ENCODE measurements around the gene OR2A5.

Gene OR2A5

GRCh38 chr7:144085978-144086377 is 37.2 kb downstream of the OR2A5 start, which contains the start of gene OR2A12:
Gene OR2A12, plus strand, starts transcription at chr7:144086278. Its CDS starts 8,830 bp downstream, at chr7:144095108.
- TF ChIP-seq, protein P1, sequence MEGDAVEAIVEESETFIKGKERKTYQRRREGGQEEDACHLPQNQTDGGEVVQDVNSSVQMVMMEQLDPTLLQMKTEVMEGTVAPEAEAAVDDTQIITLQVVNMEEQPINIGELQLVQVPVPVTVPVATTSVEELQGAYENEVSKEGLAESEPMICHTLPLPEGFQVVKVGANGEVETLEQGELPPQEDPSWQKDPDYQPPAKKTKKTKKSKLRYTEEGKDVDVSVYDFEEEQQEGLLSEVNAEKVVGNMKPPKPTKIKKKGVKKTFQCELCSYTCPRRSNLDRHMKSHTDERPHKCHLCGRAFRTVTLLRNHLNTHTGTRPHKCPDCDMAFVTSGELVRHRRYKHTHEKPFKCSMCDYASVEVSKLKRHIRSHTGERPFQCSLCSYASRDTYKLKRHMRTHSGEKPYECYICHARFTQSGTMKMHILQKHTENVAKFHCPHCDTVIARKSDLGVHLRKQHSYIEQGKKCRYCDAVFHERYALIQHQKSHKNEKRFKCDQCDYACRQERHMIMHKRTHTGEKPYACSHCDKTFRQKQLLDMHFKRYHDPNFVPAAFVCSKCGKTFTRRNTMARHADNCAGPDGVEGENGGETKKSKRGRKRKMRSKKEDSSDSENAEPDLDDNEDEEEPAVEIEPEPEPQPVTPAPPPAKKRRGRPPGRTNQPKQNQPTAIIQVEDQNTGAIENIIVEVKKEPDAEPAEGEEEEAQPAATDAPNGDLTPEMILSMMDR (conservative IDR thresholded peaks at IDR 0.05; ENCODE audit: low read depth, low read length): no peak
- Histone ChIP-seq H2AFZ (ENCODE audit: low read depth) (no peak within 1 kb of the TSS), H3K27ac (no peak within 1 kb of the TSS), H3K36me3 (ENCODE audit: insufficient read depth) (no peaks in the 10 kb centered on the region), H3K4me3 (IDR thresholded peaks at IDR 0.05; ENCODE audit: insufficient read depth, low read depth, low read length) (no peak within 1 kb of the TSS), H4K20me1 (ENCODE audit: insufficient read depth) (no peaks in the 10 kb centered on the region), H3K79me2 (ENCODE audit: insufficient read depth, low read depth) (no peaks in the 10 kb centered on the region), H3K9ac (no peak within 1 kb of the TSS), H3K4me1 (ENCODE audit: low read depth, poor library complexity, severe bottlenecking) (no peaks in the 10 kb centered on the region), H3K27me3 (ENCODE audit: insufficient read depth, low read depth) (no peaks in the 10 kb centered on the region), H3K4me2 (no peak within 1 kb of the TSS)

DNA sequence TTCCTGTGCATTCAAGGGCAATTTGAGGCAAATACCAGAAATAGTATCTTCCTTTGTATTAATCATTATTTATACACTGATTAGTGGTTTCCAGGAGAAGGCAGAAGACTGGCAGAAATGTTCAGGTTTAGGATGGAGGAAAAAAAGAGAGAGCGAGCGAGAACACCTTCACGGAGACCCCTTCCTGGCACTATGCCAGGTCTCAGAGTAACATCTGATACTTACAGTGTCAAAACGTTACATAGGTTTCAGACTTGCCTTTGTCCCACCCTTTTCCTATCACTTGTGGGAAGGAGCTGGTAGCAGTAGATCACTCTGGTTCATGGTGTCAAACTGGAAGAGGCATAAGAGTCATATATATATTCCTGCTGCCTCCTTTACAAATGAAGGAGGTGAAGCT is 38.0 kb downstream of the OR2A5 start:
- Histone ChIP-seq H3K4me3 (IDR thresholded peaks at IDR 0.05; ENCODE audit: insufficient read depth, low read depth, low read length) (no peak overlapping the region), H3K27ac (no peak overlapping the region), H3K79me2 (ENCODE audit: insufficient read depth, low read depth) (no peaks in the 10 kb centered on the region), H3K36me3 (ENCODE audit: insufficient read depth) (no peaks in the 10 kb centered on the region), H3K4me2 (no peak overlapping the region), H3K9ac (no peak overlapping the region), H3K27me3 (ENCODE audit: insufficient read depth, low read depth) (no peaks in the 10 kb centered on the region), H2AFZ (ENCODE audit: low read depth) (no peak overlapping the region), H3K4me1 (ENCODE audit: low read depth, poor library complexity, severe bottlenecking) (no peaks in the 10 kb centered on the region), H4K20me1 (ENCODE audit: insufficient read depth) (no peaks in the 10 kb centered on the region)
- TF ChIP-seq, protein P1 (conservative IDR thresholded peaks at IDR 0.05; ENCODE audit: low read depth, low read length): no peak

- Histone ChIP-seq H3K4me2 (no peak overlapping the region), H3K9ac (no peak overlapping the region), H3K4me3 (IDR thresholded peaks at IDR 0.05; ENCODE audit: insufficient read depth, low read depth, low read length) (no peak overlapping the region), H3K4me1 (ENCODE audit: low read depth, poor library complexity, severe bottlenecking) (no peaks in the 10 kb centered on the region), H3K79me2 (ENCODE audit: insufficient read depth, low read depth) (no peaks in the 10 kb centered on the region), H2AFZ (ENCODE audit: low read depth) (no peak overlapping the region), H3K27ac (no peak overlapping the region), H3K27me3 (ENCODE audit: insufficient read depth, low read depth) (no peaks in the 10 kb centered on the region), H3K36me3 (ENCODE audit: insufficient read depth) (no peaks in the 10 kb centered on the region), H4K20me1 (ENCODE audit: insufficient read depth) (no peaks in the 10 kb centered on the region)
- TF ChIP-seq, protein P1 (conservative IDR thresholded peaks at IDR 0.05; ENCODE audit: low read depth, low read length): no peak
These were observed 38.5 kb downstream of the OR2A5 start for GRCh38 chr7:144087230-144087629.

DNA sequence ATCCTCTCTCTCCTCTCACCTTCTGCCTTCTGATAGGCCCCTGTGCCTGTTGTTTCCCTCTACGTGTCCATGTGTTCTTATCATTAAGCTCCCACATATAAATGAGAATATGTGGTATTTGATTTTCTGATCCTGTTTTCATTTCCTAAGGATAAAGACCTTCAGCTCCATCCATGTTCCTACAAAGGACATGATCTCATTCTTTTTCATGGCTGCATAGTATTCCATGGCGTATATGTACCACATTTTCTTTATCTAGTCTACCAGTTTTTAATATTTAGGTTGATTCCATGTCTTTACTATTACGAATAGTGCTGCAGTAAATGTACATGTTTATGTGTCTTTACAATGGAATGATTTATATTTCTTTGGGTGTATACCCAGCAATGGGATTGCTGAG is 41.9 kb downstream of the OR2A5 start:
- Histone ChIP-seq H3K27ac (no peak overlapping the region), H3K79me2 (ENCODE audit: insufficient read depth, low read depth) (no peaks in the 10 kb centered on the region), H4K20me1 (ENCODE audit: insufficient read depth) (no peaks in the 10 kb centered on the region), H2AFZ (ENCODE audit: low read depth) (no peak overlapping the region), H3K4me2 (no peak overlapping the region), H3K27me3 (ENCODE audit: insufficient read depth, low read depth) (no peaks in the 10 kb centered on the region), H3K4me3 (IDR thresholded peaks at IDR 0.05; ENCODE audit: insufficient read depth, low read depth, low read length) (no peak overlapping the region), H3K36me3 (ENCODE audit: insufficient read depth) (no peaks in the 10 kb centered on the region), H3K9ac (no peak overlapping the region), H3K4me1 (ENCODE audit: low read depth, poor library complexity, severe bottlenecking) (no peaks in the 10 kb centered on the region)
- TF ChIP-seq, protein P1 (conservative IDR thresholded peaks at IDR 0.05; ENCODE audit: low read depth, low read length): no peak

Data from KMS-11 (cell line).